MM.1S (cell line): ENCODE results near the gene ALDH1A3.

Experiments used
- DNase-seq: peaks from one replicate; pipeline ENCODE4 v3.0.0-alpha.2; 2015
- H2AFZ ChIP-seq: fragments of 300-600 bp; sonication (generic); 2 replicates; pipeline ENCODE4 v1.6.0; 2016; ENCODE audit warnings: antibody characterized with exemption, low read length
- H3F3A ChIP-seq: fragments of 300-600 bp; sonication (generic); 2 replicates; pipeline ENCODE4 v1.6.1; 2016; ENCODE audit warnings: mild to moderate bottlenecking, antibody characterized with exemption, low read length, moderate library complexity, mixed read lengths; ENCODE audit not compliant: insufficient read depth
- H3K27ac ChIP-seq: fragments of 300-600 bp; sonication (generic); 2 replicates; pipeline ENCODE4 v1.5.1; 2016; ENCODE audit warnings: mild to moderate bottlenecking, low read length
- H3K27me3 ChIP-seq: fragments of 300-600 bp; sonication (generic); replicated peaks from 2 replicates; pipeline ENCODE4 v1.6.0; 2016; ENCODE audit warnings: low read length; ENCODE audit not compliant: insufficient read depth
- H3K36me3 ChIP-seq: fragments of 300-600 bp; sonication (generic); replicated peaks from 2 replicates; pipeline ENCODE4 v1.6.1; 2016; ENCODE audit warnings: mild to moderate bottlenecking, low read length, mixed read lengths; ENCODE audit not compliant: insufficient read depth
- H3K4me1 ChIP-seq: fragments of 300-600 bp; sonication (generic); 2 replicates; pipeline ENCODE4 v1.6.1; 2016; ENCODE audit warnings: low read length, mixed read lengths
- H3K4me2 ChIP-seq: fragments of 300-600 bp; sonication (generic); 2 replicates; pipeline ENCODE4 v1.6.0; 2016; ENCODE audit warnings: low read depth, low read length
- H3K4me3 ChIP-seq: fragments of 300-600 bp; sonication (generic); 2 replicates; pipeline ENCODE4 v1.5.1; 2016; ENCODE audit warnings: low read length, mixed read lengths
- H3K79me2 ChIP-seq: fragments of 300-600 bp; sonication (generic); 2 replicates; pipeline ENCODE4 v1.6.1; 2016; ENCODE audit warnings: mixed run types, low read length, mixed read lengths
- H3K9ac ChIP-seq: fragments of 300-600 bp; sonication (generic); 2 replicates; pipeline ENCODE4 v1.6.1; 2016; ENCODE audit warnings: low read length, mixed read lengths
- H3K9me2 ChIP-seq: fragments of 300-600 bp; sonication (generic); replicated peaks from 2 replicates; pipeline ENCODE4 v1.6.1; 2016; ENCODE audit warnings: mild to moderate bottlenecking, low read length, mixed read lengths; ENCODE audit not compliant: insufficient read depth
- H3K9me3 ChIP-seq: fragments of 300-600 bp; sonication (generic); replicated peaks from 2 replicates; pipeline ENCODE4 v1.6.1; 2016; ENCODE audit warnings: mild to moderate bottlenecking, low read length, mixed read lengths; ENCODE audit not compliant: insufficient read depth
- H4K20me1 ChIP-seq: fragments of 300-600 bp; sonication (generic); 2 replicates; pipeline ENCODE4 v1.6.1; 2016; ENCODE audit warnings: mild to moderate bottlenecking, low read length, moderate library complexity, mixed read lengths; ENCODE audit not compliant: insufficient read depth
- EZH2 ChIP-seq: fragments of 300-600 bp; sonication (generic); optimal IDR thresholded peaks from 2 replicates; pipeline ENCODE3; 2017; ENCODE audit warnings: low read depth, mild to moderate bottlenecking, antibody characterized with exemption, low read length, mixed read lengths
- EZH2phosphoT487 ChIP-seq: fragments of 300-600 bp; sonication (generic); IDR thresholded peaks from 2 replicates; pipeline ENCODE4 v1.6.1; 2018; ENCODE audit warnings: antibody characterized with exemption, low read length
- TF ChIP-seq, protein P1 (sequence below): fragments of 300-600 bp; sonication (generic); IDR thresholded peaks from 2 replicates; pipeline ENCODE4 v1.5.1; 2016; ENCODE audit warnings: antibody characterized with exemption, low read length, mixed read lengths

The ALDH1A3 gene

DNA sequence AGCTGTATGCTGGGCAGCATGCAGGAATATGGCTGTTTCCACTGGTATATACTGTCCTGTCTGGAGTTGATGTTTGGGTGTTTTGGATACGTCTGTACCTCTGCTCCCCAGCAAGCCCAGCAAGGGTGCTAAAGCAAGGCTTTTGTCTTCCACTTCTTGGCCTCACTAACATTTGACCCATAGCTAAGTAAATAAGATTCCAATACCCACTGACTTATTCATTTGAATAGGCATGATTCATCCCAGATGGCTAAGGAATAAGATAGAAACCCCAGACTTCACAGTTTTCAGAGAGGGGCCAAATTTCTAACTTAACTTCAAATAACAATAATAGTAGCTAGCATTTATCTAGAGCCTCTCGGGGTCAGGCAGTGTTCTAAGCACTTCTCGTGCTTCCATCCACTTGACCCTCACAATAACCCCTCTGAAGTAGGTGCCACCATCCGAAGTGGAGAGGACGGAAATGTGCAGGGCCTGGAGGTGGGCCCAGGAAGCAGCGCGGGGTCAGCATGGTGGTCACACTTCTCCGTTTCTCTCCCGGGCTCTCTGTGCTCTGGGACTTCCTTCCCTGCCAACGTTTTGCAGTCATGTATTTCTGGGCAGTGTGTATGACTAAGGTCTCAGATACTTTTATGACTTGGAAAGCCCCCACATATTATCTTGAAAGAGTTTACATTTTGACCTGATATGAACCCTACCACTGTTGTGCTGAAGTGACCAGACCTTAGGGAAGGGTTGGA, 78.9 kb downstream of the ALDH1A3 start:
- Histone ChIP-seq H3K9ac (no peak overlapping the region), H3K4me1 (no peaks in the 10 kb centered on the region), H3K4me2 (no peak overlapping the region), H4K20me1 (no peaks in the 10 kb centered on the region), H3K27me3 (no peaks in the 10 kb centered on the region), H3K9me3 (no peaks in the 10 kb centered on the region), H3K4me3 (no peak overlapping the region), H3K9me2 (no peaks in the 10 kb centered on the region), H3K27ac (no peak overlapping the region), H3K36me3 (no peaks in the 10 kb centered on the region), H3K79me2 (peaks cover 81% of the 10 kb centered on the region), H3F3A (no peaks in the 10 kb centered on the region), H2AFZ (no peak overlapping the region)
- no peak for DNase-seq
- TF ChIP-seq, protein P1, sequence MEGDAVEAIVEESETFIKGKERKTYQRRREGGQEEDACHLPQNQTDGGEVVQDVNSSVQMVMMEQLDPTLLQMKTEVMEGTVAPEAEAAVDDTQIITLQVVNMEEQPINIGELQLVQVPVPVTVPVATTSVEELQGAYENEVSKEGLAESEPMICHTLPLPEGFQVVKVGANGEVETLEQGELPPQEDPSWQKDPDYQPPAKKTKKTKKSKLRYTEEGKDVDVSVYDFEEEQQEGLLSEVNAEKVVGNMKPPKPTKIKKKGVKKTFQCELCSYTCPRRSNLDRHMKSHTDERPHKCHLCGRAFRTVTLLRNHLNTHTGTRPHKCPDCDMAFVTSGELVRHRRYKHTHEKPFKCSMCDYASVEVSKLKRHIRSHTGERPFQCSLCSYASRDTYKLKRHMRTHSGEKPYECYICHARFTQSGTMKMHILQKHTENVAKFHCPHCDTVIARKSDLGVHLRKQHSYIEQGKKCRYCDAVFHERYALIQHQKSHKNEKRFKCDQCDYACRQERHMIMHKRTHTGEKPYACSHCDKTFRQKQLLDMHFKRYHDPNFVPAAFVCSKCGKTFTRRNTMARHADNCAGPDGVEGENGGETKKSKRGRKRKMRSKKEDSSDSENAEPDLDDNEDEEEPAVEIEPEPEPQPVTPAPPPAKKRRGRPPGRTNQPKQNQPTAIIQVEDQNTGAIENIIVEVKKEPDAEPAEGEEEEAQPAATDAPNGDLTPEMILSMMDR = no peak

DNA sequence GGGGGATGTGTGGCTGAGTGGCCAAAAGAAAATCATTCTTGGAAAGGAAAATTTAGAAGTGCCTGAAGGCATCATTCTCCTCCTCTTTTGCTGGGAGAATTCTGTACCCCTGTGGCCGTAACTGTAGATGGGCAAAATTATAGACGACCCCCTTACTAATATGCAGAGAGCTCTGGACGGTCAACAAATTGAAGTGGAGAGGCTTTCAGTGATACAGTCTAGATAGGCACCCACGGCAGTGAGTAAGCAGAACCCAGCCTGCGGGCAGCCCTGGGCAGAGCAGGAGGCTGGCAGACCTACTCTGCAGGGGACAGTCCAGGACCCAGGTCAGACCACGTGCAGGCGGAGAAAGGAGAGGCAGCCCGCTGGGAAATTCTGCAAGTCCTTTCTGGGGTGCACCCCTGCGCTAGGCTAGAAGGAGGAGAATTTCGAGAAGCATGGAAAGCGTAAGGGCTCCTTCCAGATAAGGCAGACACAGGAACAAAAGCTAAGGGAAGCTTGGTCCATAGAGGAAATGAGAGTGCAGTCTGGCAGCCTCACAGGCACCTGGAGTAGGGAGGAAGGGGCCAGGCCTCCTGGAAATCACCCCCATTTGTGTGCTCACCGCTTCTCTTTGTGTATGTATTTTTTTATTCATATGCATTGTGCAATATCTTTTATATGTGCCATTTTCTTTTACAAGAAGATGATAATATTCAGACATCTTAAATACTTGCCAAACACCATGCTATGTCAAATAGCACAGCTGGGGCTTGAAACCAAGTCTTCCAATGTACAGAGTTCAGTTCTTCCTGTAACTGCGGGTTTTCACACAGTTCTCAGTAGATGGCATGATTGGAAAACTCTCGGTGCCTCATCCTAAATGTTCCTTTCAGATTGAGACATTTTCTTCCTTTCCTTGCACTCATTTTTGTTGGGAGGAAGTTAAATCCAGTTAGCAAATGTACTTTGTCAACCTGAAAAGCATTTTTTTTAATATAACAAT, 79.7 kb downstream of the ALDH1A3 start:
- no peak for DNase-seq
- Histone ChIP-seq H3K9ac (no peak overlapping the region), H3K4me2 (no peak overlapping the region), H3K4me3 (no peak overlapping the region), H3K4me1 (no peaks in the 10 kb centered on the region), H3K79me2 (peaks cover 78% of the 10 kb centered on the region), H3K9me3 (no peaks in the 10 kb centered on the region), H3K36me3 (no peaks in the 10 kb centered on the region), H2AFZ (no peak overlapping the region), H3F3A (no peaks in the 10 kb centered on the region), H3K9me2 (no peaks in the 10 kb centered on the region), H3K27me3 (no peaks in the 10 kb centered on the region), H3K27ac (no peak overlapping the region), H4K20me1 (no peaks in the 10 kb centered on the region)
- TF ChIP-seq EZH2phosphoT487 (no peak), EZH2 (no peak)
- TF ChIP-seq, protein P1 = no peak
